Islet precursor cell (in vitro differentiated cells): Measurements from ENCODE around the gene FOXK2.

Experiments used
- DNase-seq: peaks from one replicate; pipeline ENCODE4 v3.0.0-alpha.2; 2018

The FOXK2 gene

GRCh38 chr17:82518826-82519810, at the start of gene FOXK2:
Gene FOXK2 (plus strand): TSS chr17:82519732. CDS start chr17:82519889, 157 bp downstream.
- DNase-seq, result peak; percentile 98

- no peak for DNase-seq
These were observed 49.5 kb upstream of the FOXK2 start for GRCh38 chr17:82470065-82470464.

GRCh38 chr17:82474223-82475010, 45.1 kb upstream of the FOXK2 start:
- DNase-seq, result no peak

GRCh38 chr17:82475458-82475857, 44.1 kb upstream of the FOXK2 start:
- no peak for DNase-seq

- DNase-seq, result no peak
These were observed 41.6 kb upstream of the FOXK2 start for GRCh38 chr17:82477934-82478333.

- DNase-seq, result no peak
These were observed 39.9 kb upstream of the FOXK2 start for GRCh38 chr17:82479602-82480001.

- no peak for DNase-seq
These were observed 39.2 kb upstream of the FOXK2 start for GRCh38 chr17:82480318-82480717.

GRCh38 chr17:82483204-82483660, 36.3 kb upstream of the FOXK2 start:
- DNase-seq, result no peak

- no peak for DNase-seq
These were observed 35.7 kb upstream of the FOXK2 start for GRCh38 chr17:82483836-82484235.

- peak; percentile 42 for DNase-seq
These were observed 33.1 kb upstream of the FOXK2 start for GRCh38 chr17:82486231-82487094.

GRCh38 chr17:82487910-82488309, 31.6 kb upstream of the FOXK2 start:
- no peak for DNase-seq

- no peak for DNase-seq
These were observed 30.4 kb upstream of the FOXK2 start for GRCh38 chr17:82489117-82489516.

GRCh38 chr17:82489851-82490511, 29.6 kb upstream of the FOXK2 start:
- DNase-seq, result no peak

- no peak for DNase-seq
These were observed 28.9 kb upstream of the FOXK2 start for GRCh38 chr17:82490512-82491195.

GRCh38 chr17:82491196-82491530, 28.4 kb upstream of the FOXK2 start:
- DNase-seq, result no peak

- peak; percentile 51 for DNase-seq
These were observed 28.0 kb upstream of the FOXK2 start for GRCh38 chr17:82491533-82491932.

GRCh38 chr17:82492643-82493225, 26.8 kb upstream of the FOXK2 start:
- no peak for DNase-seq

- no peak for DNase-seq
These were observed 26.2 kb upstream of the FOXK2 start for GRCh38 chr17:82493226-82493781.

- DNase-seq, result peak; percentile 98
These were observed 25.1 kb upstream of the FOXK2 start for GRCh38 chr17:82494236-82495055.
